Gastroesophageal sphincter (tissue), 4 donors: ENCODE data around the gene MKNK2. TPM values are rescaled to one million over a fixed set of nuclear protein-coding genes. Genes with fewer than 3 reads are reported as not detected.
"Not testable (repeated sequence)": the region's sequence is repeated elsewhere in the genome, so short reads cannot be mapped to it uniquely, and the experiment has no call there.

ENCODE experiments used
- ATAC-seq: fragments of 150-250 bp; one replicate; pipeline ENCODE4 v1.9.1; 2016; ENCODE audit warnings: mild to moderate bottlenecking, moderate library complexity
- H3K27ac ChIP-seq, 4 donors: fragments of 200-600 bp; sonication (generic) in 3 of 4; 1 replicate in 3 of 4; 2 replicates in 1 of 4; pipeline ENCODE4 v1.5.1; 2016 to 2019
- H3K27me3 ChIP-seq: fragments of 200-600 bp; sonication (generic); one replicate; pipeline ENCODE4 v1.5.1; 2019
- H3K36me3 ChIP-seq, 2 donors: fragments of 200-600 bp; sonication (generic); one replicate each; pipeline ENCODE4 v1.5.1; 2019; ENCODE audit warnings: control low read depth in 1 of 2
- H3K4me1 ChIP-seq, 3 donors: fragments of 200-600 bp; sonication (generic); 1 replicate in 2 of 3; 2 replicates in 1 of 3; pipeline ENCODE4 v1.5.1; 2016 to 2019; ENCODE audit warnings: control low read depth in 2 of 3
- H3K4me3 ChIP-seq, 2 donors: fragments of 200-600 bp; sonication (generic); one replicate each; pipeline ENCODE4 v1.5.1; 2019; ENCODE audit warnings: mild to moderate bottlenecking in 1 of 2, moderate library complexity in 1 of 2
- H3K9me3 ChIP-seq, 3 donors: fragments of 200-600 bp; sonication (generic); one replicate each; pipeline ENCODE4 v1.5.1; 2017 to 2019; ENCODE audit warnings: control low read depth in 2 of 3
- CTCF ChIP-seq, 4 experiments: fragments of 200-600 bp in 2 of 4; fragments of 450-650 bp in 2 of 4; sonication (generic) in 1 of 4; IDR thresholded peaks; one replicate each; pipeline ENCODE4 v1.5.1; 2017 to 2019; ENCODE audit warnings: antibody characterized with exemption in 4 of 4, mild to moderate bottlenecking in 2 of 4, moderate library complexity in 2 of 4
- EP300 ChIP-seq: sonication (generic); formaldehyde crosslinking; IDR thresholded peaks from one replicate; pipeline ENCODE4 v1.6.1; 2017; ENCODE audit warnings: antibody characterized with exemption, mild to moderate bottlenecking
- POLR2A ChIP-seq, 2 donors: fragments of 450-650 bp; IDR thresholded peaks; one replicate each; pipeline ENCODE4 v1.6.1; 2017; ENCODE audit warnings: antibody characterized with exemption in 2 of 2, mild to moderate bottlenecking in 2 of 2, moderate library complexity in 1 of 2
- POLR2AphosphoS5 ChIP-seq: sonication (generic); formaldehyde crosslinking; IDR thresholded peaks from one replicate; pipeline ENCODE4 v1.6.1; 2017; ENCODE audit warnings: antibody characterized with exemption
- WGBS, 2 donors: methylation state at CpG; one replicate each; pipeline ENCODE4 v1.1.5; 2018; ENCODE audit warnings: low coverage in 1 of 2; 5-methylcytosine and 5-hydroxymethylcytosine counted together
- total RNA-seq, 4 donors: library from RNA; depleted of rRNA; stranded (reverse); fragments of >200 nt; gene quantifications; one replicate each; pipeline ENCODE4 v1.1.0, GENCODE V29; 2016

The MKNK2 gene
- total RNA-seq, 4 donors from 2014 or later: 98.4 to 195 (median 173) TPM

DNA sequence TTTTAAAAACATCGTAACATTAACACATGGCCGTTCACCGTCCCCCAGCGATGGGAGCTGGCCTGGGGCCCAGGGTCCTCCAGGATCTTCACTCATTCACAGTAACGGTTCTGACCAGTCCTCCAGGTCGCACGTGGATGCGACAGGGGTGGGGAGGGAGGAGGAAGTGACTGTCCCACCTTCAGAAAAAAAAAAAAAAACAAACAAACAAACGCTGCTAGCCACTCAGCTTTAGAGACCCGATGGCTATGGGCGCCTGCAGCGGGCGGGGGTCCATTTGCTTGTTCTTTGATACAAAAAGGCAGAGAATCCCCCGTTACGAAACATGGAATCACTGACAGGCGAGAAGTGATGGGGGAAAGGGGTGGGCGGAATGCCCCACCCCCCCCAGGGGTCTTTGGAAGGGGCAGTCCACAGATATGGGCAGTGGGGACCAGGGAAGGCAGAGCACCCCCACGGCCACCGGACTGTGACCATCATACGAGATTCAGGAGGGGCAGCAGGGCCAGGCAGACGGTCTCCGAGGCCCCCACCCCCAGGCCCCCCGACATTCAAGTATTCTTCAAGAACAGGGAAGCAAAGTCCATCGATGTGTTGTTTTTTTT, 13.3 kb downstream of the MKNK2 start:
- H3K27ac ChIP-seq: peak overlapping the region in 3 of 4 donors; percentile 14 to 99 (median 99)
- H3K36me3 ChIP-seq: peaks cover 0 to 47% of the 10 kb centered on the region in 2 donors
- H3K9me3 ChIP-seq: peaks cover 0 to 13% (median 0%) of the 10 kb centered on the region in 3 donors
- H3K27me3 ChIP-seq: no peaks in the 10 kb centered on the region
- H3K4me3 ChIP-seq: no peak overlapping the region
- no peak for ATAC-seq
- TF ChIP-seq POLR2AphosphoS5: no peak
- TF ChIP-seq POLR2A (IDR thresholded peaks at IDR 0.05): no peak
- TF ChIP-seq CTCF (IDR thresholded peaks at IDR 0.05): no peak
- no peak for TF ChIP-seq EP300
- 37 to 44% methylated on average over 8 to 10 of the region's 24 CpGs for WGBS, 2 donors
- H3K4me1 ChIP-seq: peaks cover 0 to 82% (median 21%) of the 10 kb centered on the region in 3 donors

GRCh38 chr19:2036424-2036823, 14.6 kb downstream of the MKNK2 start:
- ATAC-seq: no peak
- Histone ChIP-seq H3K36me3 (peaks cover 0 to 37% of the 10 kb centered on the region in 2 donors), H3K9me3 (peaks cover 0 to 13% (median 0%) of the 10 kb centered on the region in 3 donors), H3K4me3 (no peak overlapping the region), H3K4me1 (peaks cover 0 to 82% (median 22%) of the 10 kb centered on the region in 3 donors), H3K27me3 (no peaks in the 10 kb centered on the region), H3K27ac (no peak overlapping the region)
- 60 to 100% methylated on average over 2 to 3 of the region's 8 CpGs for WGBS, 2 donors
- TF ChIP-seq CTCF (IDR thresholded peaks at IDR 0.05) (no peak), POLR2A (IDR thresholded peaks at IDR 0.05) (no peak), EP300 (no peak), POLR2AphosphoS5 (no peak)

DNA sequence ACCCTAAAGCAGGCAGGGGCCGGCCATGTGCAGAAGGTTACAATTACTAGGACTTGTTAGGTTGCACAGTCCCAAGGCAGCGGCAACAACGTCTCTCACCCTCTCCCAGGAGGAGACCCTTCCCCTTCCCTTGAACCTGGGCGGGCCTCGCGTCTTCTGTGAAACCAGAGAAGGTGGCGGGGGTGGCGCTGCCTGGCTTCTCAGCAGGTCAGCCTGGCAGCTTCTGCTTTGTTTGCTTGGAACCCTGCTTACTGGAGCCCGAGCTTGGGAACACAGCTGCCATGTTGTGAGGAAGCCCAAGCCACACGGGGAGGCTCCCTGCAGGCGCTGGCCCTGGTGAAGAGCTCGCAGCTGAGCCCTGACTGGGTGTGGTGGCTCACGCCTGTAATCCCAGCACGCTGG, 15.5 kb downstream of the MKNK2 start:
- ATAC-seq: no peak
- peaks cover 0 to 13% (median 0%) of the 10 kb centered on the region in 3 donors for H3K9me3 ChIP-seq
- WGBS, 2 donors: no CpG with 5 or more reads among the region's 14 CpGs
- peak overlapping the region in 3 of 4 donors; percentile 10 to 94 (median 89) for H3K27ac ChIP-seq
- H3K36me3 ChIP-seq: peaks cover 0 to 29% of the 10 kb centered on the region in 2 donors
- H3K27me3 ChIP-seq: no peaks in the 10 kb centered on the region
- peaks cover 0 to 82% (median 20%) of the 10 kb centered on the region in 3 donors for H3K4me1 ChIP-seq
- TF ChIP-seq EP300 (no peak), POLR2A (IDR thresholded peaks at IDR 0.05) (no peak), CTCF (IDR thresholded peaks at IDR 0.05) (no peak), POLR2AphosphoS5 (no peak)
- H3K4me3 ChIP-seq: no peak overlapping the region

DNA sequence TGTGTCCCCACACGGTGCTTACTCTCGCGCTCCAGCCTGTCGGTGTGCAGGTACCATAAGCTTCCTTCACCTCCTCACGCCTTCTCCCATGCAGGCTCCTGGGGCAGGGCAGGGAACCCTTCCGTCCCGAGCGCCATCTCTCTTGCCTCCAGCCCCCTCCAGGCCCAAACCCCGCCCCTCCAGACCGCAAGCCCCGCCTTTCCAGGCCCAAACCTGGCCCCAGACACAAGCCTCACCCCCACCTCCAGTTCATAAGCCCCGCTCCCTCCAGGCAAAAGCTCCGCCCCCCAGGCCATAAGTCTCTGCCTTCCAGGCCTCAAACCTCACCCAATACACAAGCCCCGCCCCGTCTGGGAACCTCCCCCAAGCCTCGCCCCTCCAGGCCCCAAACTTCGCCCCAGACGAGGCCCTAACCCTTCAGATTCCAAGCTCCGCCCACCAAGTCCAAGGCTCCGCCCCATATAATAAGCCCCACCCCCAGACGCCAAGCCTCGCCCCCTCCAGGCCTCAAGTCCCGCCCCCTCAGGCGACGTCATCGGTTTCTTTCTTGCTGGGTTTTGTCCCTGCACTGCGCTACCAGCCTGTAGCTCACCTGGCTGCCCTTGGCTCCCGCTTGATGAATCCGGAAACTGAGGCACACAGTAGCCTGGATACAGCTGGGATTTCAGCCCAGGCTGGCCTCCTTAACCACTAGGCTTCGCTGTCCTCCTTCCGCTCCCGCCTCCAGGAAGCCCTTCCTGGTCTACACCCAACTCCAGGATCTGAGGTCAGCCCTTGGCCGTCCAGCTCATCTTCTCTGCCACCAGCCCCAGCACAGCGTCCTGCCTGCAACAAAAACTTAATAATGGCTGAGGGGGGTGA, 16.1 kb downstream of the MKNK2 start:
- Histone ChIP-seq H3K4me1 (peaks cover 0 to 77% (median 17%) of the 10 kb centered on the region in 3 donors), H3K27me3 (no peaks in the 10 kb centered on the region), H3K4me3 (no peak overlapping the region), H3K9me3 (peaks cover 0 to 13% (median 0%) of the 10 kb centered on the region in 3 donors), H3K27ac (peak overlapping the region in 3 of 4 donors; percentile 89 to 94 (median 93)), H3K36me3 (peaks cover 0 to 23% of the 10 kb centered on the region in 2 donors)
- no peak for TF ChIP-seq EP300
- TF ChIP-seq POLR2A (IDR thresholded peaks at IDR 0.05): no peak
- TF ChIP-seq CTCF (IDR thresholded peaks at IDR 0.05): no peak
- no peak for TF ChIP-seq POLR2AphosphoS5
- ATAC-seq: no peak
- WGBS, 2 donors: 11 to 32% methylated on average over 7 to 16 of the region's 34 CpGs

DNA sequence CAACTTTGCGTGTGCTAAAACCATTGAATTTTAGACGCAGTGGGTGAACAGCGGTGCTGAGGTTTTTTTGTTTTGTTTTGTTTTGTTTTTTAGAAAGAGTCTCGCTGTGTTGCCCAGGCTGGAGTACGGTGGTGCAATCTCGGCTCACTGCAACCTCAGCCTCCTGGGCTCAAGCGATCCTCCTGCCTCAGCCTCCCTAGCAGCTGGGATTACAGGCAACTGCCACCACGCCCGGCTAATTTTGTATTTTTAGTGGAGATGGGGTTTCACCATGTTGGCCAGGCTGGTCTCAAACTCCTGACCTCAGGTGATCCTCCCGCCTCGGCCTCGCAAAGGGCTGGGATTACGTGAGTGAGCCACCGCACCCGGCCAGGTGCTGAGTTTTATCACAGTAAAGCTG, 16.8 kb downstream of the MKNK2 start:
- WGBS, 2 donors: 91 to 94% methylated on average over 6 of the region's 15 CpGs
- not testable (repeated sequence) for H3K27me3 ChIP-seq, ATAC-seq, H3K4me3 ChIP-seq
- peaks cover 0 to 16% of the 10 kb centered on the region in 2 donors for H3K36me3 ChIP-seq
- H3K27ac ChIP-seq: peak overlapping the region in 3 of 4 donors; percentile 89 to 94 (median 93)
- H3K4me1 ChIP-seq: peaks cover 0 to 73% (median 17%) of the 10 kb centered on the region in 3 donors
- peaks cover 0 to 13% (median 0%) of the 10 kb centered on the region in 3 donors for H3K9me3 ChIP-seq
